Smooth muscle cell (in vitro differentiated cells): Measurements from ENCODE around the gene SWAP70. TPM values are rescaled to one million over a fixed set of nuclear protein-coding genes. Genes with fewer than 3 reads are reported as not detected.

ENCODE experiments used
- DNase-seq: peaks from one replicate; lab custom pipeline; 2025; ENCODE audit not compliant: unreplicated experiment; lab: John Stamatoyannopoulos, UW
- H2AFZ ChIP-seq: fragments of 200-600 bp; sonication (generic); 2 replicates; pipeline ENCODE4 v1.6.0; 2016; ENCODE audit warnings: antibody characterized with exemption, low read depth, mild to moderate bottlenecking
- H3F3A ChIP-seq: fragments of 200-600 bp; sonication (generic); 2 replicates; pipeline ENCODE4 v1.6.0; 2017; ENCODE audit warnings: antibody characterized with exemption, low read depth
- H3K27ac ChIP-seq: fragments of 200-600 bp; sonication (generic); 2 replicates; pipeline ENCODE4 v1.5.1; 2016; ENCODE audit warnings: low read depth, mild to moderate bottlenecking
- H3K27me3 ChIP-seq: fragments of 200-600 bp; sonication (generic); 2 replicates; pipeline ENCODE4 v1.6.1; 2016; ENCODE audit warnings: low read depth, mild to moderate bottlenecking
- H3K36me3 ChIP-seq: fragments of 200-600 bp; sonication (generic); 2 replicates; pipeline ENCODE4 v1.5.1; 2016; ENCODE audit warnings: low read depth
- H3K4me1 ChIP-seq: fragments of 200-600 bp; sonication (generic); 2 replicates; pipeline ENCODE4 v1.5.1; 2016; ENCODE audit warnings: low read depth
- H3K4me2 ChIP-seq: fragments of 200-600 bp; sonication (generic); 2 replicates; pipeline ENCODE4 v1.6.0; 2016; ENCODE audit warnings: mild to moderate bottlenecking
- H3K4me3 ChIP-seq: fragments of 200-600 bp; sonication (generic); 2 replicates; pipeline ENCODE4 v1.5.1; 2016; ENCODE audit warnings: mild to moderate bottlenecking
- H3K79me2 ChIP-seq: fragments of 200-600 bp; sonication (generic); 2 replicates; pipeline ENCODE4 v1.6.0; 2016; ENCODE audit warnings: low read depth, mild to moderate bottlenecking
- H3K9ac ChIP-seq: fragments of 200-600 bp; sonication (generic); 2 replicates; pipeline ENCODE4 v1.6.0; 2016; ENCODE audit warnings: low read depth
- H3K9me3 ChIP-seq: fragments of 200-600 bp; sonication (generic); replicated peaks from 2 replicates; pipeline ENCODE4 v1.5.1; 2016; ENCODE audit warnings: low read depth
- H4K20me1 ChIP-seq: fragments of 200-600 bp; sonication (generic); 2 replicates; pipeline ENCODE4 v1.6.0; 2016; ENCODE audit warnings: low read depth
- WGBS: methylation state at CpG from one replicate; pipeline ENCODE4 v1.1.7; 2016; ENCODE audit warnings: low lambda C conversion rate; 5-methylcytosine and 5-hydroxymethylcytosine counted together
- polyA plus RNA-seq: library from polyadenylated mRNA; unstranded; fragments of >200 nt; fragmentation: Nextera tagmentation; extraction: Ambion mirVana; gene quantifications from 2 replicates; pipeline ENCODE4 v1.2.1, GENCODE V29; 2016
- total RNA-seq: library from RNA; depleted of rRNA; stranded (reverse); fragments of >200 nt; gene quantifications from 2 replicates; pipeline ENCODE4 v1.2.3, GENCODE V29; 2014
- TF ChIP-seq, protein P1 (sequence below): fragments of 200-600 bp; sonication (generic); IDR thresholded peaks from 2 replicates; pipeline ENCODE4 v1.5.1; 2017; ENCODE audit warnings: borderline replicate concordance, mild to moderate bottlenecking, antibody characterized with exemption; ENCODE audit not compliant: insufficient read depth, poor library complexity, severe bottlenecking

The SWAP70 gene
- total and polyA plus RNA-seq, 2 experiments from 2014 or later = 15.4 to 17.8 TPM

DNA sequence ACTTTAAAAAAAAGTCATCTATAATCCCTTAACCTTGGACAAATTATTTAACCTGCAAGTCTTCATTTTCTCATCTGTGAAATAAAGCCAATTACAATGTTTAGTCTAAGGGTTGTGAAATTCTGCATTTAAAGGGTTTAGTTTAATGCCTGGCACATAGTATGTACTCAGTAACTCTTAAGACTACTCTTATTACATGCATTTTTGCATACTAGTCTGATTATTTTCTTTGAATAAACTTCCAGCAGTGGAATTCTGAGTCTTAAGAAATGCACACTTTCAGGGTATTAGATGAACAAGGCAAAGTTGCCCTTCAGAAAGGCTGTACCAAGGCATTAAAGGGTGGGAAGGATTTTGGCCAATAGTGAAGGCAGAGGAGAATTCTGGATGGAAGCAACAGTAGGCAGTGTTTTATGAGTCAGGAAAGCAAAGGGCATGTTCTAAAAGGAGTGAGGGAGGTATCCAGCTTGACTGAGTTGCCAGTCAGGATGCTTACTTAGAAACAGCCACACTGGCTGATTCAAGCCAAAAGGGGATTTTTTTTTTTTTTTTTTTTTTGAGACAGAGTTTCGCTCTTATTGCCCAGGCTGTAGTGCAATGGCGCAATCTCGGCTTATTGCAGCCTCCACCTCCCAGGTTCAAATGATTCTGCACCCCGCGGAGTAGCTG, 50.5 kb downstream of the SWAP70 start:
- no peak for DNase-seq
- TF ChIP-seq, protein P1, sequence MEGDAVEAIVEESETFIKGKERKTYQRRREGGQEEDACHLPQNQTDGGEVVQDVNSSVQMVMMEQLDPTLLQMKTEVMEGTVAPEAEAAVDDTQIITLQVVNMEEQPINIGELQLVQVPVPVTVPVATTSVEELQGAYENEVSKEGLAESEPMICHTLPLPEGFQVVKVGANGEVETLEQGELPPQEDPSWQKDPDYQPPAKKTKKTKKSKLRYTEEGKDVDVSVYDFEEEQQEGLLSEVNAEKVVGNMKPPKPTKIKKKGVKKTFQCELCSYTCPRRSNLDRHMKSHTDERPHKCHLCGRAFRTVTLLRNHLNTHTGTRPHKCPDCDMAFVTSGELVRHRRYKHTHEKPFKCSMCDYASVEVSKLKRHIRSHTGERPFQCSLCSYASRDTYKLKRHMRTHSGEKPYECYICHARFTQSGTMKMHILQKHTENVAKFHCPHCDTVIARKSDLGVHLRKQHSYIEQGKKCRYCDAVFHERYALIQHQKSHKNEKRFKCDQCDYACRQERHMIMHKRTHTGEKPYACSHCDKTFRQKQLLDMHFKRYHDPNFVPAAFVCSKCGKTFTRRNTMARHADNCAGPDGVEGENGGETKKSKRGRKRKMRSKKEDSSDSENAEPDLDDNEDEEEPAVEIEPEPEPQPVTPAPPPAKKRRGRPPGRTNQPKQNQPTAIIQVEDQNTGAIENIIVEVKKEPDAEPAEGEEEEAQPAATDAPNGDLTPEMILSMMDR = no peak
- H4K20me1 ChIP-seq = peaks cover 32% of the 10 kb centered on the region
- no peak overlapping the region for H3K4me2 ChIP-seq
- no peaks in the 10 kb centered on the region for H3K4me1 ChIP-seq
- 99% methylated on average over 5 of the region's 5 CpGs for WGBS
- no peaks in the 10 kb centered on the region for H3K27me3 ChIP-seq
- H2AFZ ChIP-seq = no peak overlapping the region
- no peak overlapping the region for H3K4me3 ChIP-seq
- no peaks in the 10 kb centered on the region for H3K9me3 ChIP-seq
- peaks cover 8% of the 10 kb centered on the region for H3K79me2 ChIP-seq
- no peak overlapping the region for H3K9ac ChIP-seq
- H3K36me3 ChIP-seq = no peaks in the 10 kb centered on the region
- H3K27ac ChIP-seq = no peak overlapping the region
- H3F3A ChIP-seq = no peaks in the 10 kb centered on the region

DNA sequence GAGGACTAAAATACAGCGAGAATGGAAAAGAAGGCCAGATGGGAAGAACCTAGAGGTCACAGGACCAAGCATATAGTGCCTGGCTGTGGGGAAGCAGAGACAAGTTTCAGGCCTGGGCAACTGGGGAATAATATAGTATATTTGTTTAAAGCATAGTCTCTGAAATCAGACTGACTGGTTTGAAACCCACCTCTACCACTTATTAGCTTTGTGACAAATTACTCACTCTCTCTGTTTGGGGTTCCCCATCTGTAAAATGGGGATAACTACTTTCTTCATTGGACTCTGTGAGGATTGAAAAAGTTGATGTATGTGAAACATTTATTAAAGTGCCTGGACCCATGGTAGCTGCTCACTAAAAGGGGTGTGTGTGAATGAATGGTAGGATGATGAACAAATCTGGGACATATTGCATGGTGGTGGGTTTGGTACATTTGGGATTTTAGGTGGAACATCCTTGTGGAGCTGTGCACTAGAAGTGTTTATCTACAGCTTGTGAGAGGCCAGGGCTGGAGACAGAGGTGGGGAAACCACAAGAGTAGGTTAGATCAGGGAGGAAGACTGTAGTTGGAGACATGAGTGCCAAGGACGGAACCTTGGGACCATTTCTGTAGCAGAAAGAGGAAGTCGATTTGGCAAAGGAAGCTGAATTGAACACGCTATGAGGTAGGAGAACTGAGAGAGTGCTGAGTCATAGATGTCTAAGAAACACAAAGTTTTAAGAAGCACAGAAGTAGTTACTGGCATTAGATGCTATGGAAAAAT, 52.6 kb downstream of the SWAP70 start:
- no peak overlapping the region for H3K4me2 ChIP-seq
- no peak for DNase-seq

DNA sequence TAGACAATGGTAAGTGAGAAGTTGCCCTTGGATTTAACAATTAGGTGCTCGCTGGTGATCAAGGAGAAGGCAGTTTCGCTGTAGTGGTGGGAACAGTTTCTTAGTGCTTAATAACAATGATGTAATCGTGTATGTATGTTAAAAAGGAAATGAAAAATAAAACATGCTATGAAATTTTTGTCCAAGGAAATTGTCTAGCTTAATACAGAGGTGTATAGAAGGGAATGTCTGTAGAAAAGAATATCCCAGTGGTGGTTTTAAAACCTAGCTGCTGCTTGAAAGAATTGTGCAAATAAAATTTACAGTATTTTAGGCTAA, 53.1 kb downstream of the SWAP70 start:
- 97% methylated on average over 3 of the region's 3 CpGs for WGBS
- TF ChIP-seq, protein P1 = no peak
- H3K4me3 ChIP-seq = no peak overlapping the region
- DNase-seq = no peak
- no peak overlapping the region for H3K27ac ChIP-seq
- H4K20me1 ChIP-seq = peaks cover 8% of the 10 kb centered on the region
- no peaks in the 10 kb centered on the region for H3K4me1 ChIP-seq
- H3K36me3 ChIP-seq = no peaks in the 10 kb centered on the region
- H3K4me2 ChIP-seq = no peak overlapping the region
- no peaks in the 10 kb centered on the region for H3K79me2 ChIP-seq
- no peaks in the 10 kb centered on the region for H3K9me3 ChIP-seq
- H3K27me3 ChIP-seq = no peaks in the 10 kb centered on the region
- no peaks in the 10 kb centered on the region for H3F3A ChIP-seq
- no peak overlapping the region for H2AFZ ChIP-seq
- no peak overlapping the region for H3K9ac ChIP-seq

More for the DNA sequence above, 52.6 kb downstream of the SWAP70 start:
- no peak overlapping the region for H3K4me3 ChIP-seq
- no peaks in the 10 kb centered on the region for H3K4me1 ChIP-seq
- H3K27me3 ChIP-seq = no peaks in the 10 kb centered on the region
- H3K9me3 ChIP-seq = no peaks in the 10 kb centered on the region
- H3K36me3 ChIP-seq = no peaks in the 10 kb centered on the region
- H3K27ac ChIP-seq = no peak overlapping the region
- H3F3A ChIP-seq = no peaks in the 10 kb centered on the region
- no peaks in the 10 kb centered on the region for H3K79me2 ChIP-seq
- H4K20me1 ChIP-seq = peaks cover 13% of the 10 kb centered on the region
- H2AFZ ChIP-seq = no peak overlapping the region
- H3K9ac ChIP-seq = no peak overlapping the region
- WGBS = 87% methylated on average over 4 of the region's 4 CpGs
- TF ChIP-seq, protein P1 = no peak

DNA sequence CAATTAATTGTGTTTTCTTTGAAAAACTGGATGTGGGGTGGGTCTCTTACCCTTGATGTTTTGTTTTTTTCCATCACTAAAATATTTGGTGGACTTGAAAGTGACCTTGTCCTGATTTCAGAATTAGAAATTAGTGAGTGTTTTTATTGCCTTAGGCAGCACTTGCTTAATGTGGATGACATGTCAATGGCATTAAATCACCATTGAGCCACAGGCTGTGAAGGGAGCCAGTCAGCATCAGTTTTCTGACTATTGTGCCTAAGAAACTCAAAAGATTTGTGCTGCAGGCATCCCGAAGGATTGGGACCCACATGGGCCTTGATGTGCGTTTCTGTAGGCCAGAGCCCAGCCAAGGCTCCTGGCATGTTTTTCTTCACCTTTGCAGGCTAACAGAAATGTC, 53.8 kb downstream of the SWAP70 start:
- 88% methylated on average over 2 of the region's 2 CpGs for WGBS
- no peaks in the 10 kb centered on the region for H3K27me3 ChIP-seq
- H3K36me3 ChIP-seq = no peaks in the 10 kb centered on the region
- TF ChIP-seq, protein P1 = no peak
- no peak overlapping the region for H3K9ac ChIP-seq
- H3K9me3 ChIP-seq = no peaks in the 10 kb centered on the region
- peaks cover 4% of the 10 kb centered on the region for H4K20me1 ChIP-seq
- H3K4me1 ChIP-seq = no peaks in the 10 kb centered on the region
- no peak overlapping the region for H2AFZ ChIP-seq
- DNase-seq = no peak
- no peak overlapping the region for H3K4me3 ChIP-seq
- no peak overlapping the region for H3K4me2 ChIP-seq
- no peaks in the 10 kb centered on the region for H3K79me2 ChIP-seq
- no peaks in the 10 kb centered on the region for H3F3A ChIP-seq
- H3K27ac ChIP-seq = no peak overlapping the region
